AG09319 (cell line): ENCODE data around the gene CNR2.

Source experiments
- DNase-seq: peaks from one replicate; pipeline ENCODE4 v3.0.0-alpha.2; 2010; ENCODE audit warnings: low read depth; ENCODE audit errors: extremely low read depth
- TF ChIP-seq, protein P1 (sequence below): IDR thresholded peaks from 2 replicates; pipeline ENCODE4 v1.5.1; 2011; ENCODE audit warnings: low read depth, mild to moderate bottlenecking, inconsistent platforms, low read length, moderate library complexity

CNR2 gene

DNA sequence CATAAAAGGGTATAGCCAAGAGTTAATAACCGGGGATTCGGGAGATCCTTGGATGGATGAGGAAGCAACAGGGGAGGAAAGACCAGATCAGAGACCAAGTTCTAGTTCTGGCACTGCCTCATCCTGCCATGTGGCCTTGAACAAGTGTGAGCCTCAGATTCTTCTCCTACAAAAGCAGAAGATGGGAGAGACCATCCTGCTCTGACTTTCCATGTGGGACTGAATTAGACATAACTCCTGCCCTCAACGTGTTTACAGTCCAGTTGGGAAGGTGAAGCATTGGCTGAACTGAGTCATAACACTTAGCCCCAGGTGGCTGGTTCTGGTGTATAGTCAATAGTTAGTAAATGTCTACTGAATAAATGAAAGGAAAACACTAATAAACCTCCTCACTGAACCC, 12.1 kb upstream of the CNR2 start:
- no peak for DNase-seq
- TF ChIP-seq, protein P1, sequence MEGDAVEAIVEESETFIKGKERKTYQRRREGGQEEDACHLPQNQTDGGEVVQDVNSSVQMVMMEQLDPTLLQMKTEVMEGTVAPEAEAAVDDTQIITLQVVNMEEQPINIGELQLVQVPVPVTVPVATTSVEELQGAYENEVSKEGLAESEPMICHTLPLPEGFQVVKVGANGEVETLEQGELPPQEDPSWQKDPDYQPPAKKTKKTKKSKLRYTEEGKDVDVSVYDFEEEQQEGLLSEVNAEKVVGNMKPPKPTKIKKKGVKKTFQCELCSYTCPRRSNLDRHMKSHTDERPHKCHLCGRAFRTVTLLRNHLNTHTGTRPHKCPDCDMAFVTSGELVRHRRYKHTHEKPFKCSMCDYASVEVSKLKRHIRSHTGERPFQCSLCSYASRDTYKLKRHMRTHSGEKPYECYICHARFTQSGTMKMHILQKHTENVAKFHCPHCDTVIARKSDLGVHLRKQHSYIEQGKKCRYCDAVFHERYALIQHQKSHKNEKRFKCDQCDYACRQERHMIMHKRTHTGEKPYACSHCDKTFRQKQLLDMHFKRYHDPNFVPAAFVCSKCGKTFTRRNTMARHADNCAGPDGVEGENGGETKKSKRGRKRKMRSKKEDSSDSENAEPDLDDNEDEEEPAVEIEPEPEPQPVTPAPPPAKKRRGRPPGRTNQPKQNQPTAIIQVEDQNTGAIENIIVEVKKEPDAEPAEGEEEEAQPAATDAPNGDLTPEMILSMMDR, result no peak

DNA sequence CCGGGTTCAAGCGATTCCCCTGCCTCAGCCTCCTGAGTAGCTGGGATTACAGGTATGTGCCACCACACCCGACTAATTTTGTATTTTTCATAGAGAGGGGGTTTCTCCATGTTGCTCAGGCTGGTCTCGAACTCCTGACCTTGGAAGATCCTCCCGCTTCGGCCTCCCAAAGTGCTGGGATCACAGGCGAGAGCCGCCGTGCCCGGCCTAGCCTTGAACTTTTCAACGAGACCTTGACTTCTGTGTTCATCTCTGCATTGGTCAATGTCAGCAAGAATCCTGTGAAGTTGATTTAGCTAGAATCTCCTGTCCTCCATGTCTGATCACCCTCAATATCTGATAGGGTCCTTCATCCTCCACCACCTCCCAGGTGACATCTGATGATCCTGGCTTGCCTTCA, 11.4 kb upstream of the CNR2 start:
- TF ChIP-seq, protein P1, result no peak
- no peak for DNase-seq

GRCh38 chr1:23923592-23924499, 10.7 kb upstream of the CNR2 start:
- TF ChIP-seq, protein P1, result no peak
- no peak for DNase-seq

DNA sequence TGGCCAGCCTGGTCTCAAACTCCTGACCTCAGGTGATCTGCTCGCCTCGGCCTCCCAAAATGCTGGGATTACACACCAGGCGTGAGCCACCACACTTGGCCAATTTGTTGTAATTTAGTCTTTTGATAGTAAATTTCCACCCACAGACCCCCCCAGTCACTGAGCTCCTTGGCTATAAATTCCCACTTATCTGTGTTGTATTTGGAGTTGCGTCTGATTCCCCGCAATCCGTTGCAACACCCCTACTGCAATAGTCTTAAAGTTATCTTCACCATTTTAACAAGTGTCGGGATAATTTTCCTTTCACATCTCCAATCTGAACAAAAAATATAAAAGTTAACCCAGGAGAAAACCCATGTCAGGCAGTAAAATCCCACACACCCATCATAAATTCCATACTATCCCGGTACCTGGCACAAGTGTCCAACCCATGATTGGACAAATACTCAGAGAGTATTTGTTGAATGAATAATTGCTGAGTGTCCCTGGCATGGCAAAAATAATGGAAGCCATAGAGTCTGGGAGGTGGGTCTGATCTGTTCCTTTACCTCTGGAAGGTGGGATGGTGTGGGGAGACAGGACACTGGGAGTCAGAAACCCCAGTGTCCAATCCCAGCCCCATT, 9.3 kb upstream of the CNR2 start:
- TF ChIP-seq, protein P1, result no peak
- no peak for DNase-seq

DNA sequence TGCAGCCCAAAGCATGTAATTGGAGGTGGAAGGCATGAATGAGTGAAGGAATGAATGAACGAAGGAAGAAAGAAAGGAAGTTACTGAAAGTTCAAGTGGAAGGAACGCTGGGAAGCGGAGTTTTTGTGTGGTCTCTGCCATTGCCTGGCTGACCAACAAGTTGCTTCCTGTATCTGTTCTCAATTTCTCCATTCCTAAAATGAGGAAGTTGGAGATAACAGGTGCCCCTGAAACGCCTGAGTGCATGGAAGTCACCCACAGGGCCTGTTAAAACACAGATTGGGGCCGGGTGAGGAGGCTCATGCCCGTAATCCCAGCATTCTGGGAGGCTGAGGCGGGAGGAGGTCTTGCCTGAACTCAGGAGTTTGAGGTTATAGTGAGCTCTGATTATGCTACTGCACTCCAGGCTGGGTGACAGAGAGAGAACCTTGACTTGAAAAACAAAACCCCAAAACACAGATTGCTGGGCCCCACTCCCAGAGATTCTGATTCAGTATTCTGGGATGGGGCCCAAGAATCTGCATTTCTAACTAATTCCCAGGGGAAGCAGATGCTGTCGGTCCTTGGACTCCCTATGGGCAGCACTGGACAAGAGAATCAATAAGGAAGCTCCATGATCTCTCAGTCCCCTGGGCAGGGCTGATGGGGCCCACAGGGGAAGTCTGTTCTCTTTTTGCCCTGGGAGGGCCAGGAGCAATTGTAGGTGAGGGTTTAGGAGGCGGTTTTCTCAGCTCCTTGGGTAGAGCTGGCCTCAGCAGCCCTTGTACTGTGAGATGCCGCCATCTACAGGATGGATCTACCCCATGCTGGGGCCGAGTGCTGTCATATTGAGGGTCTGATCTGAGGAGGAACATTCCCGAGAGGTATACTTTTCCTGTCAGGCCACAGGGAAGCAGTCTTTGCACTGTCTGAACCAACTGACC, 3.3 kb upstream of the CNR2 start:
- TF ChIP-seq, protein P1, result peak; percentile 44
- no peak for DNase-seq

- DNase-seq, result no peak
- TF ChIP-seq, protein P1, result no peak
Observed at GRCh38 chr1:23915466-23915865, 2.3 kb upstream of the CNR2 start.

GRCh38 chr1:23914921-23915320, 1.8 kb upstream of the CNR2 start:
- no peak for DNase-seq
- TF ChIP-seq, protein P1, result no peak
